Measurements from ENCODE around the gene ROCK2.

DNA sequence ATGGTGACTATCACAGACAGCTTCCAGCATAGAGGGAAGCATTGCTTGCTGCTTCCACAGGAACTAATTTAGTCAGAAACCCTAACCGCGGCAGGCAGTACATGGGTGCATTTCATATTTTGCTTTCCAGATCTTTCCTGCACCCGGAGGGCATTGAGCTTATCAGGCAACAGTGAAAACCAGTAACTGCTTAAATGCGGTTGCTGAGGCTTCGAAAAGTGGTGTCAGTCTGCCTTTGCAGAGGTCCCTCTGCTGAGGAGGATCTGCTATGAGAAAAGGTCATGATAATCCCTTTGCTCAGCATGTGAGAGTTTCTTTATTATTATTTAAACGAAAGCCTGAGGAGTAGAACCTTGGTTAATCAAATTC is 44.6 kb upstream of the ROCK2 start:
- TF ChIP-seq CTCF (IDR thresholded peaks at IDR 0.05; ENCODE audit: insufficient read depth, low read depth, low read length) (no peak), EZH2 (IDR thresholded peaks at IDR 0.05; ENCODE audit: insufficient read depth, low read length) (no peak)
